ENCODE measurements around the gene SLIT1.

The SLIT1 gene

GRCh38 chr10:97001183-97001991, 184.4 kb downstream of the SLIT1 start:
- DNase-seq (ENCODE audit: low read depth), result no peak

GRCh38 chr10:97000487-97001182, 185.1 kb downstream of the SLIT1 start:
- no peak for DNase-seq (ENCODE audit: low read depth)

GRCh38 chr10:96999987-97000386, 185.8 kb downstream of the SLIT1 start:
- DNase-seq (ENCODE audit: low read depth), result no peak

- no peak for DNase-seq (ENCODE audit: low read depth)
These were observed 186.4 kb downstream of the SLIT1 start for GRCh38 chr10:96999337-96999736.

- no peak for DNase-seq (ENCODE audit: low read depth)
These were observed 187.3 kb downstream of the SLIT1 start for GRCh38 chr10:96998329-96998888.

- DNase-seq (ENCODE audit: low read depth), result no peak
These were observed 189.3 kb downstream of the SLIT1 start for GRCh38 chr10:96996275-96996965.

- DNase-seq (ENCODE audit: low read depth), result no peak
These were observed 189.9 kb downstream of the SLIT1 start for GRCh38 chr10:96995851-96996250.

- no peak for DNase-seq (ENCODE audit: low read depth)
These were observed 193.0 kb downstream of the SLIT1 start for GRCh38 chr10:96992721-96993120.

- DNase-seq (ENCODE audit: low read depth), result no peak
These were observed 194.4 kb downstream of the SLIT1 start for GRCh38 chr10:96991313-96991841.

- DNase-seq (ENCODE audit: low read depth), result no peak
These were observed 197.3 kb downstream of the SLIT1 start for GRCh38 chr10:96988426-96988825.

- no peak for DNase-seq (ENCODE audit: low read depth)
These were observed 197.9 kb downstream of the SLIT1 start for GRCh38 chr10:96987842-96988175.

GRCh38 chr10:96987141-96987841, 198.5 kb downstream of the SLIT1 start:
- DNase-seq (ENCODE audit: low read depth), result no peak

- DNase-seq (ENCODE audit: low read depth), result no peak
These were observed 199.4 kb downstream of the SLIT1 start for GRCh38 chr10:96986200-96986856.

GRCh38 chr10:96984541-96985131, 201.1 kb downstream of the SLIT1 start:
- DNase-seq (ENCODE audit: low read depth), result no peak

GRCh38 chr10:96982149-96982930, 203.4 kb downstream of the SLIT1 start:
- DNase-seq (ENCODE audit: low read depth), result no peak

GRCh38 chr10:96978621-96979154, 207.1 kb downstream of the SLIT1 start:
- no peak for DNase-seq (ENCODE audit: low read depth)

- no peak for DNase-seq (ENCODE audit: low read depth)
These were observed 210.6 kb downstream of the SLIT1 start for GRCh38 chr10:96975136-96975535.

- DNase-seq (ENCODE audit: low read depth), result no peak
These were observed 211.7 kb downstream of the SLIT1 start for GRCh38 chr10:96973809-96974747.

GRCh38 chr10:96972264-96972663, 213.5 kb downstream of the SLIT1 start:
- no peak for DNase-seq (ENCODE audit: low read depth)

All from T follicular helper cell (primary cell).